K562 (cell line): ENCODE results near the gene GCGR. TPM values are rescaled to one million over a fixed set of nuclear protein-coding genes. Genes with fewer than 3 reads are reported as not detected.

Experiments
- POLR2G ChIP-seq: fragments of 200-400 bp; formaldehyde crosslinking; IDR thresholded peaks from 2 replicates; pipeline ENCODE4 v1.6.1; 2017; ENCODE audit warnings: low read depth, mild to moderate bottlenecking, antibody characterized with exemption, low read length, moderate library complexity
- RBFOX2 ChIP-seq: fragments of 200-400 bp; formaldehyde crosslinking; IDR thresholded peaks from 2 replicates; pipeline ENCODE4 v1.6.1; 2017; ENCODE audit warnings: low read depth, mild to moderate bottlenecking, low read length, moderate library complexity
- WHSC1 ChIP-seq: IDR thresholded peaks from one replicate; pipeline ENCODE4 v1.6.1; 2012; ENCODE audit warnings: low read length, control low read depth, inconsistent platforms
- polyA plus RNA-seq, 8 experiments: library from polyadenylated mRNA; depleted of rRNA in 4 of 8; stranded (reverse) in 5 of 8; unstranded in 3 of 8; fragments of >200 nt; fragmentation: Nextera tagmentation in 2 of 8; fragmentation: Illumina TruSeq in 1 of 8; extraction: Ambion mirVana in 2 of 8; extraction: Trizol in 1 of 8; gene quantifications; 2 replicates each; pipeline versions ENCODE4 v1.2.1 to v1.2.3, GENCODE V29; 2011 to 2014; ENCODE audit warnings: inconsistent platforms in 1 of 8, missing spikeins in 1 of 8
- total RNA-seq, 7 experiments: library from RNA; depleted of rRNA in 6 of 7; stranded (reverse); fragments of >200 nt in 6 of 7; fragmentation: Illumina TruSeq in 2 of 7; extraction: Trizol in 2 of 7; gene quantifications; 2 replicates each; pipeline versions ENCODE4 v1.2.1 to v1.2.3, GENCODE V29; 2011 to 2021; ENCODE audit warnings: low replicate concordance in 1 of 7
- TF ChIP-seq, protein P1 (sequence below), 2 experiments: fragments of 450-650 bp; IDR thresholded peaks; 2 replicates each; pipeline ENCODE4 v1.6.1; 2016; ENCODE audit warnings: mild to moderate bottlenecking in 2 of 2, borderline replicate concordance in 1 of 2, low read depth in 1 of 2, moderate library complexity in 1 of 2

Gene GCGR
- total and polyA plus RNA-seq, 9 of the 15 experiments (the other 6 are each of a cell fraction or from before 2014, with no cell fraction given) = not detected

- TF ChIP-seq, protein P1, sequence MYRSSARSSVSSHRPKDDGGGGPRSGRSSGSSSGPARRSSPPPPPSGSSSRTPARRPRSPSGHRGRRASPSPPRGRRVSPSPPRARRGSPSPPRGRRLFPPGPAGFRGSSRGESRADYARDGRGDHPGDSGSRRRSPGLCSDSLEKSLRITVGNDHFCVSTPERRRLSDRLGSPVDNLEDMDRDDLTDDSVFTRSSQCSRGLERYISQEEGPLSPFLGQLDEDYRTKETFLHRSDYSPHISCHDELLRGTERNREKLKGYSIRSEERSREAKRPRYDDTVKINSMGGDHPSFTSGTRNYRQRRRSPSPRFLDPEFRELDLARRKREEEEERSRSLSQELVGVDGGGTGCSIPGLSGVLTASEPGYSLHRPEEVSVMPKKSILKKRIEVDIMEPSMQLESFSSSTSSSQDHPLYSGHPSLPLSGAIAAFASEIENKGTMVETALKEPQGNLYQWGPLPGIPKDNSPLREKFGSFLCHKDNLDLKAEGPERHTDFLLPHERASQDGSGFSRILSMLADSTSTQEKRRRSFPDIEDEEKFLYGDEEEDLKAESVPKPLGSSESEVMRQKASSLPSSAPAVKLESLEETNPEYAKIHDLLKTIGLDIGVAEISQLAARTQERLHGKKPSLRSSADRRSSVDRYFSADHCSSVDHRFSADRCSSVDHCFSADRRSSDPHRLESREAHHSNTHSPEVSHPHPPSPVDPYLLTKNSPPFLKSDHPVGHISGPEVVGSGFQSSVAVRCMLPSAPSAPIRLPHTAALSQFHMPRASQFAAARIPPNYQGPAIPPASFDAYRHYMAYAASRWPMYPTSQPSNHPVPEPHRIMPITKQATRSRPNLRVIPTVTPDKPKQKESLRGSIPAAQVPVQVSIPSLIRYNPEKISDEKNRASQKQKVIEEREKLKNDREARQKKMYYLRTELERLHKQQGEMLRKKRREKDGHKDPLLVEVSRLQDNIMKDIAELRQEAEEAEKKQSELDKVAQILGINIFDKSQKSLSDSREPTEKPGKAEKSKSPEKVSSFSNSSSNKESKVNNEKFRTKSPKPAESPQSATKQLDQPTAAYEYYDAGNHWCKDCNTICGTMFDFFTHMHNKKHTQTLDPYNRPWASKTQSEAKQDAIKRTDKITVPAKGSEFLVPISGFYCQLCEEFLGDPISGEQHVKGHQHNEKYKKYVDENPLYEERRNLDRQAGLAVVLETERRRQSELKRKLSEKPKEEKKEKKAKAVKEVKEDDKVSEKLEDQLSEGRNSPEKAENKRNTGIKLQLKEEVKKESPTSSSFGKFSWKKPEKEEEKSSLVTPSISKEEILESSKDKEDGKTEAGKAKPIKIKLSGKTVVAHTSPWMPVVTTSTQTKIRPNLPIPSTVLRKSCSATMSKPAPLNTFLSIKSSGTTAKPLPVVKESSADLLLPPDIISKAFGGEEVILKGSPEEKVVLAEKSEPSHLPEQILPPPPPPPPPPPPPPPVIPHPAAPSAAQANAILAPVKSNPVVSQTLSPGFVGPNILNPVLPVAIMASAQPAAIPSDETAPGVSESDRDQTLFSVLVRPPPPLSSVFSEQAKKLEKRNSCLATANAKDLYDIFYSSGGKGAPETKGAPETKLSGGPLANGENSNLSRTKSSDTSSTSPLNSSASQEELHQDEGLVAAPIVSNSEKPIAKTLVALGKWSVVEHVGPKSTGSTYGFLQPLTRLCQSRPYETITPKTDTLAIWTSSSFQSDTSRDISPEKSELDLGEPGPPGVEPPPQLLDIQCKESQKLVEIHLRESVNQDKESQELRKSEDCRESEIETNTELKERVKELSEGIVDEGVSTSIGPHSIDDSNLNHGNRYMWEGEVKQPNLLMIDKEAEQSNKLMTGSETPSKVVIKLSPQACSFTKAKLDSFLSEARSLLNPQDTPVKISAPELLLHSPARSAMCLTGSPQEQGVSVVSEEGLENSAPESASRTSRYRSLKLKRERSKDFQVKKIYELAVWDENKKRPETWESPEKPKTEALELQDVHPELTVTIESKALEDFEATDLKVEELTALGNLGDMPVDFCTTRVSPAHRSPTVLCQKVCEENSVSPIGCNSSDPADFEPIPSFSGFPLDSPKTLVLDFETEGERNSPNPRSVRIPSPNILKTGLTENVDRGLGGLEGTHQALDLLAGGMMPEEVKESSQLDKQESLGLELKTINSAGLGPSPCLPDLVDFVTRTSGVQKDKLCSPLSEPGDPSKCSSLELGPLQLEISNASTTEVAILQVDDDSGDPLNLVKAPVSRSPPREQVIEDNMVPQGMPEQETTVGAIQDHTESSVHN (IDR thresholded peaks at IDR 0.05; ENCODE audit: borderline replicate concordance in 1 of 2, low read depth in 1 of 2) = no peak
- TF ChIP-seq POLR2G (peak; percentile 73), RBFOX2 (peak; percentile 81), WHSC1 (no peak)
- TF ChIP-seq, all 486 proteins: peak for 11
Observed at GRCh38 chr17:81858170-81858966, 54.4 kb downstream of the GCGR start (continued).
